ENCODE results near the gene NVL. TPM values are rescaled to one million over a fixed set of nuclear protein-coding genes. Genes with fewer than 3 reads are reported as not detected.

The NVL gene
- polyA plus RNA-seq, 1 of the 3 experiments (the other 2 are of a cell fraction), result 12.4 TPM

DNA sequence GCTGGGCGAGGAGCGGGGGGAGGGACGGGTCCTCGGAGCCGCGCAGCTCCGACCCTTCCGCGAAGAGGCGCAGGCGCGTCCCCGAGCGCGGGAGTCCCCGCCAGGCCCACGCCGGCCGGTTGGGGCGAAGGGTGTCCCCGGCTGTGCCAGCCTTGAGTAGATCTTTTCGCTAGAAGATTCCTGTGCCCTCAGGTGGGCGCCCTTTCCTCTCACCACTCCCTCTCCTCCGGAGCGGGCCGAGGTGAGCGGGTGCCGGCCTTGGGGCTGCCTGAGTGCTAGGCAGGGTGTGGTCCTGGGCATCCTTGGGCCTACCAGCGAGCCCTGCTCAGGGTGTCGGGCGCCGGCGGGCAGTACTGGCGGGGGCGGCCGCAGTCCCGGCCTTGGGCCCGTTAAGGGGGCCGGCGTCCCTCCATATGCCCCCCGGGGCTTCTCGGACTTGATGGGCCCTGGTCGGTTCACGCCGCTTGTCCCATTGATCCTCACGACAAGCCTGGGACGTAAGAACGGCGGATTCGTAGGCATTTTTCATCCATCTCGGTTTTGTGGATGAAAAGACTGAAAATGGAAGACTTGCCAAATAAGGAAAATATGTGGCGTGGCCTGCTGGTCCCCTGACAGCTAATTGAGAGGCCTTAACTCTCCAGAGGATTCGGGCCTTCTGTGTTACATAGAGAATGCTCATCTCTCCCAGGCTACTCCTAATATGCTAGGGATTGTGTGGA is 146.2 kb downstream of the NVL start:
- Histone ChIP-seq H3K9me3 (no peaks in the 10 kb centered on the region), H3F3A (replicated peaks; ENCODE audit: insufficient read depth) (peaks cover 7% of the 10 kb centered on the region), H3K9me2 (no peaks in the 10 kb centered on the region), H3K27me3 (ENCODE audit: insufficient read depth) (no peaks in the 10 kb centered on the region), H4K20me1 (ENCODE audit: insufficient read depth) (peaks cover 27% of the 10 kb centered on the region; the same call in 1 of the 2 replicates), H2AFZ (ENCODE audit: low read depth) (peak overlapping the region; percentile 91), H3K4me2 (peak overlapping the region; percentile 94), H3K9ac (peak overlapping the region; percentile 94), H3K4me1 (ENCODE audit: control insufficient read depth in 1 of 2, insufficient read depth in 2 of 2, low read depth in 1 of 2, low read length in 1 of 2) (peaks cover 5 to 16% of the 10 kb centered on the region in 2 experiments; a peak in 2 of 4 replicates), H3K27ac (ENCODE audit: low read depth in 2 of 2, low read length in 1 of 2) (peak overlapping the region; percentile 84 to 85), H3K36me3 (replicated peaks in 1 of 2; ENCODE audit: control insufficient read depth in 1 of 2, insufficient read depth in 2 of 2, low read length in 1 of 2) (peaks cover 0 to 19% of the 10 kb centered on the region in 2 experiments), H3K4me3 (ENCODE audit: low read depth in 2 of 2, low read length in 1 of 2) (peak overlapping the region; percentile 63 to 73), H3K79me2 (ENCODE audit: insufficient read depth) (peaks cover 62% of the 10 kb centered on the region)
- CTCF ChIA-PET, result interaction anchor here (0.7 to 1.0 kb wide), 3 partner anchors 10 to 67 kb away, joined by 3 read pairs; no protein-coding TSS in a partner anchor
- whole genome bisulfite sequencing (ENCODE audit: low lambda C conversion rate), result 1% methylated on average over 15 of the region's 53 CpGs
- peak; percentile 89 for DNase-seq
- TF ChIP-seq NRF1 (IDR thresholded peaks at IDR 0.05; ENCODE audit: low read depth, low read length) (peak; percentile 52), JUND (IDR thresholded peaks at IDR 0.05) (no peak), POLR2AphosphoS5 (IDR thresholded peaks at IDR 0.05; ENCODE audit: low read depth, low read length) (no peak), GABPA (IDR thresholded peaks at IDR 0.05; ENCODE audit: low read depth) (no peak), YY1 (IDR thresholded peaks at IDR 0.05; ENCODE audit: low read depth) (peak; percentile 58; the same call in 1 of the 2 replicates), FOXM1 (IDR thresholded peaks at IDR 0.05; ENCODE audit: low read depth) (no peak), FOSL2 (IDR thresholded peaks at IDR 0.05; ENCODE audit: borderline replicate concordance, low read depth) (no peak), GATA2 (CRISPR knock-in tag; IDR thresholded peaks at IDR 0.05) (no peak), SIN3A (IDR thresholded peaks at IDR 0.05; ENCODE audit: borderline replicate concordance, low read depth, low read length) (peak; percentile 49; the same call in 1 of the 2 replicates), MXI1 (IDR thresholded peaks at IDR 0.05; ENCODE audit: low read depth, low read length) (peak; percentile 60), NFIC (IDR thresholded peaks at IDR 0.05; ENCODE audit: borderline replicate concordance) (no peak), TAF1 (IDR thresholded peaks at IDR 0.05; ENCODE audit: borderline replicate concordance, low read depth, low read length) (0 out of 2 replicates have a peak, but pooled peaks have one; percentile 7)
- TF ChIP-seq, protein P1, sequence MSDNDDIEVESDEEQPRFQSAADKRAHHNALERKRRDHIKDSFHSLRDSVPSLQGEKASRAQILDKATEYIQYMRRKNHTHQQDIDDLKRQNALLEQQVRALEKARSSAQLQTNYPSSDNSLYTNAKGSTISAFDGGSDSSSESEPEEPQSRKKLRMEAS (IDR thresholded peaks at IDR 0.05; ENCODE audit: low read depth), result peak; percentile 57; the same call in 1 of the 2 replicates
- TF ChIP-seq, protein P2, sequence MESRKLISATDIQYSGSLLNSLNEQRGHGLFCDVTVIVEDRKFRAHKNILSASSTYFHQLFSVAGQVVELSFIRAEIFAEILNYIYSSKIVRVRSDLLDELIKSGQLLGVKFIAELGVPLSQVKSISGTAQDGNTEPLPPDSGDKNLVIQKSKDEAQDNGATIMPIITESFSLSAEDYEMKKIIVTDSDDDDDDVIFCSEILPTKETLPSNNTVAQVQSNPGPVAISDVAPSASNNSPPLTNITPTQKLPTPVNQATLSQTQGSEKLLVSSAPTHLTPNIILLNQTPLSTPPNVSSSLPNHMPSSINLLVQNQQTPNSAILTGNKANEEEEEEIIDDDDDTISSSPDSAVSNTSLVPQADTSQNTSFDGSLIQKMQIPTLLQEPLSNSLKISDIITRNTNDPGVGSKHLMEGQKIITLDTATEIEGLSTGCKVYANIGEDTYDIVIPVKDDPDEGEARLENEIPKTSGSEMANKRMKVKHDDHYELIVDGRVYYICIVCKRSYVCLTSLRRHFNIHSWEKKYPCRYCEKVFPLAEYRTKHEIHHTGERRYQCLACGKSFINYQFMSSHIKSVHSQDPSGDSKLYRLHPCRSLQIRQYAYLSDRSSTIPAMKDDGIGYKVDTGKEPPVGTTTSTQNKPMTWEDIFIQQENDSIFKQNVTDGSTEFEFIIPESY (IDR thresholded peaks at IDR 0.05; ENCODE audit: borderline replicate concordance, low read depth), result no peak
- POLR2A ChIA-PET, result interaction anchor here (1.2 to 1.8 kb wide), 2 partner anchors 10 to 31 kb away, joined by 3 to 4 read pairs; no protein-coding TSS in a partner anchor

Measured in SK-N-SH (cell line).